Esophagus squamous epithelium (tissue), 5 donors: ENCODE results near the gene CDC42BPG. TPM values are rescaled to one million over a fixed set of nuclear protein-coding genes. Genes with fewer than 3 reads are reported as not detected.

Experiments
- DNase-seq: peaks from one replicate; lab custom pipeline; 2025; lab: John Stamatoyannopoulos, UW
- H3K27ac ChIP-seq, 4 donors: fragments of 200-600 bp; sonication (generic); one replicate each; pipeline ENCODE4 v1.5.1; 2016 to 2019; ENCODE audit warnings: mild to moderate bottlenecking in 1 of 4
- H3K27me3 ChIP-seq, 4 donors: fragments of 200-600 bp; sonication (generic); 1 replicate in 3 of 4; 2 replicates in 1 of 4; pipeline versions ENCODE4 v1.5.1 to v1.6.0; 2017 to 2021; ENCODE audit warnings: antibody characterized with exemption in 1 of 4
- H3K36me3 ChIP-seq, 3 donors: fragments of 200-600 bp; sonication (generic); one replicate each; pipeline ENCODE4 v1.5.1; 2016 to 2019
- H3K4me1 ChIP-seq, 3 donors: fragments of 200-600 bp; sonication (generic); one replicate each; pipeline ENCODE4 v1.5.1; 2017 to 2019
- H3K4me3 ChIP-seq, 4 donors: fragments of 200-600 bp; sonication (generic); 1 replicate in 3 of 4; 2 replicates in 1 of 4; pipeline ENCODE4 v1.5.1; 2016 to 2019; ENCODE audit warnings: mild to moderate bottlenecking in 2 of 4, moderate library complexity in 1 of 4
- H3K9me3 ChIP-seq, 3 donors: fragments of 200-600 bp; sonication (generic); one replicate each; pipeline ENCODE4 v1.5.1; 2016 to 2019
- CTCF ChIP-seq, 6 experiments: fragments of 450-650 bp in 4 of 6; fragments of 200-600 bp in 2 of 6; sonication (generic) in 2 of 6; IDR thresholded peaks; one replicate each; pipeline ENCODE4 v1.5.1; 2016 to 2019; ENCODE audit warnings: antibody characterized with exemption in 6 of 6, mild to moderate bottlenecking in 4 of 6, moderate library complexity in 4 of 6
- POLR2A ChIP-seq, 4 donors: fragments of 450-650 bp; IDR thresholded peaks; one replicate each; pipeline ENCODE4 v1.6.1; 2017; ENCODE audit warnings: antibody characterized with exemption in 4 of 4, mild to moderate bottlenecking in 4 of 4, moderate library complexity in 3 of 4
- WGBS, 2 donors: methylation state at CpG; one replicate each; pipeline ENCODE4 v1.1.5; 2018; 5-methylcytosine and 5-hydroxymethylcytosine counted together
- intact Hi-C: fragments of 100-400 bp; cut with DNase I; formaldehyde crosslinking; loops from one replicate; pipeline ENCODE4 v1.15.0; 2022
- total RNA-seq, 4 donors: library from RNA; depleted of rRNA; stranded (reverse); fragments of >200 nt; gene quantifications; one replicate each; pipeline ENCODE4 v1.1.0, GENCODE V29; 2016
- donor health status: DM: yes; HTN: yes; CAD: no.

The CDC42BPG gene
- total RNA-seq, 4 donors from 2014 or later = 16.4 to 48.5 (median 25.0) TPM

- no peak for DNase-seq
- Histone ChIP-seq H3K4me3 (peak overlapping the region in 1 of 4 donors; percentile 12), H3K27ac (peak overlapping the region; percentile 42 to 91 (median 46)), H3K27me3 (no peaks in the 10 kb centered on the region), H3K9me3 (no peaks in the 10 kb centered on the region), H3K36me3 (no peaks in the 10 kb centered on the region), H3K4me1 (peaks cover 33 to 58% (median 49%) of the 10 kb centered on the region in 3 donors)
- intact Hi-C loops = no loop called here
- 56 to 67% methylated on average over 6 to 8 of the region's 14 CpGs for WGBS, 2 donors
- no peak for TF ChIP-seq POLR2A (IDR thresholded peaks at IDR 0.05)
- no peak for TF ChIP-seq CTCF (IDR thresholded peaks at IDR 0.05)
Observed at GRCh38 chr11:64880240-64881001, 36.0 kb upstream of the CDC42BPG start.

- Histone ChIP-seq H3K4me3 (peak overlapping the region; percentile 79 to 96 (median 82)), H3K27ac (peak overlapping the region; percentile 88 to 96 (median 90)), H3K4me1 (peaks cover 37 to 66% (median 53%) of the 10 kb centered on the region in 3 donors), H3K27me3 (no peaks in the 10 kb centered on the region), H3K36me3 (peaks cover 0 to 5% (median 0%) of the 10 kb centered on the region in 3 donors), H3K9me3 (no peaks in the 10 kb centered on the region)
- DNase-seq = no peak
- 15 to 17% methylated on average over 16 of the region's 16 CpGs for WGBS, 2 donors
- intact Hi-C loops = no loop called here
- TF ChIP-seq CTCF (IDR thresholded peaks at IDR 0.05) (no peak), POLR2A (IDR thresholded peaks at IDR 0.05) (no peak)
Observed at GRCh38 chr11:64879244-64879900, 34.9 kb upstream of the CDC42BPG start.

- no peaks in the 10 kb centered on the region for H3K27me3 ChIP-seq
- peaks cover 37 to 68% (median 53%) of the 10 kb centered on the region in 3 donors for H3K4me1 ChIP-seq
- TF ChIP-seq CTCF (IDR thresholded peaks at IDR 0.05) = peak; percentile 1 to 58 (median 38)
- peak; percentile 41 to 100 (median 94) for TF ChIP-seq POLR2A (IDR thresholded peaks at IDR 0.05)
- no peaks in the 10 kb centered on the region for H3K9me3 ChIP-seq
- WGBS, 2 donors = 0 to 2% methylated on average over 2 to 18 of the region's 75 CpGs
- DNase-seq = peak; percentile 93
- H3K27ac ChIP-seq = peak within 1 kb of the TSS; percentile 88 to 96 (median 90)
- intact Hi-C loops = no loop called here
- H3K4me3 ChIP-seq = peak within 1 kb of the TSS; percentile 79 to 96 (median 82)
- H3K36me3 ChIP-seq = peaks cover 0 to 12% (median 0%) of the 10 kb centered on the region in 3 donors
Observed at GRCh38 chr11:64878494-64879243, 34.2 kb upstream of the CDC42BPG start, which contains the start of gene EHD1. Gene EHD1 (minus strand): TSS chr11:64878621. CDS start chr11:64878464, 157 bp downstream.

- DNase-seq = no peak
- no peaks in the 10 kb centered on the region for H3K27me3 ChIP-seq
- WGBS, 2 donors = 2% methylated on average over 7 of the region's 21 CpGs; no CpG with 5 or more reads in 1 of the 2 donors
- intact Hi-C loops = no loop called here
- H3K36me3 ChIP-seq = peaks cover 0 to 17% (median 4%) of the 10 kb centered on the region in 3 donors
- H3K4me1 ChIP-seq = peaks cover 37 to 72% (median 53%) of the 10 kb centered on the region in 3 donors
- peak overlapping the region; percentile 88 to 96 (median 90) for H3K27ac ChIP-seq
- no peaks in the 10 kb centered on the region for H3K9me3 ChIP-seq
- H3K4me3 ChIP-seq = peak overlapping the region; percentile 79 to 96 (median 82)
- TF ChIP-seq POLR2A (IDR thresholded peaks at IDR 0.05) = no peak
- TF ChIP-seq CTCF (IDR thresholded peaks at IDR 0.05) = peak in 1 of 6 experiments; percentile 21
Observed at GRCh38 chr11:64878223-64878493, 33.7 kb upstream of the CDC42BPG start.
